ENCODE results near the gene GLIPR2. TPM values are rescaled to one million over a fixed set of nuclear protein-coding genes. Genes with fewer than 3 reads are reported as not detected.

Gene GLIPR2
- polyA plus RNA-seq, 3 donors: 213 to 528 (median 520) TPM

DNA sequence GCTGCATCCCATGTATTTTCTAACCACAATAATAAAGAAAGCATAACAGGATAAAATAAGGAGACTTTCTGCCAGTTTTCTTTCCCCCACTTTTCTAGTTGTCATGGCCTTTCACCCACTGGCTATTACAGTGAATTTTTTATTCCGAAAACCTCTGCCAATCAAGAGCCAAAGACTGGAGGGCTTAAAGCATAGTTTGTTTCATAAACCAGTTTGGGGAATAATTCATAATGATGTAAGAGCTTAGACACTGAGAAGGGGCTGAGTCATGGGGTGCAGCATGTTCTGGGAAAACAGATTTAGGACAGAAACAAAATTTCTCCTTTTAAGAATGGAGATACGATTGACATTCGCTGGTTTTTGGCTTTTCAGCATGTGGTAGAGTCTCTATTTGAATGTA is 4.4 kb upstream of the GLIPR2 start:
- peak in 1 of 3 donors; percentile 33 for DNase-seq
- no peaks in the 10 kb centered on the region for H4K20me1 ChIP-seq (ENCODE audit: insufficient read depth, low read length)
- H3K79me2 ChIP-seq (ENCODE audit: insufficient read depth, low read length): peaks cover 20% of the 10 kb centered on the region
- Mint-ChIP-seq H3K36me3 (no peaks in the 10 kb centered on the region), H3K9me3 (peaks cover 0 to 4% (median 0%) of the 10 kb centered on the region in 7 donors), H3K27me3 (ENCODE audit: low read depth in 3 of 3) (peaks cover 0 to 3% (median 0%) of the 10 kb centered on the region in 3 donors), H3K4me1 (peaks cover 45% of the 10 kb centered on the region), H3K27ac (peak overlapping the region in 1 of 7 donors; percentile 77), H3K4me3 (no peak overlapping the region)
- no peaks in the 10 kb centered on the region for H3K9me3 ChIP-seq (replicated peaks in 1 of 2; ENCODE audit: control insufficient read depth in 1 of 2, insufficient read depth in 1 of 2, low read length in 2 of 2)
- H3K27me3 ChIP-seq (ENCODE audit: control insufficient read depth in 2 of 2, insufficient read depth in 2 of 2, low read length in 2 of 2): no peaks in the 10 kb centered on the region
- H3K36me3 ChIP-seq (replicated peaks in 1 of 2; ENCODE audit: control insufficient read depth in 1 of 2, insufficient read depth in 2 of 2, low read length in 2 of 2): no peaks in the 10 kb centered on the region
- TF ChIP-seq, protein P1, sequence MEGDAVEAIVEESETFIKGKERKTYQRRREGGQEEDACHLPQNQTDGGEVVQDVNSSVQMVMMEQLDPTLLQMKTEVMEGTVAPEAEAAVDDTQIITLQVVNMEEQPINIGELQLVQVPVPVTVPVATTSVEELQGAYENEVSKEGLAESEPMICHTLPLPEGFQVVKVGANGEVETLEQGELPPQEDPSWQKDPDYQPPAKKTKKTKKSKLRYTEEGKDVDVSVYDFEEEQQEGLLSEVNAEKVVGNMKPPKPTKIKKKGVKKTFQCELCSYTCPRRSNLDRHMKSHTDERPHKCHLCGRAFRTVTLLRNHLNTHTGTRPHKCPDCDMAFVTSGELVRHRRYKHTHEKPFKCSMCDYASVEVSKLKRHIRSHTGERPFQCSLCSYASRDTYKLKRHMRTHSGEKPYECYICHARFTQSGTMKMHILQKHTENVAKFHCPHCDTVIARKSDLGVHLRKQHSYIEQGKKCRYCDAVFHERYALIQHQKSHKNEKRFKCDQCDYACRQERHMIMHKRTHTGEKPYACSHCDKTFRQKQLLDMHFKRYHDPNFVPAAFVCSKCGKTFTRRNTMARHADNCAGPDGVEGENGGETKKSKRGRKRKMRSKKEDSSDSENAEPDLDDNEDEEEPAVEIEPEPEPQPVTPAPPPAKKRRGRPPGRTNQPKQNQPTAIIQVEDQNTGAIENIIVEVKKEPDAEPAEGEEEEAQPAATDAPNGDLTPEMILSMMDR (IDR thresholded peaks at IDR 0.05): no peak
- WGBS (ENCODE audit: insufficient coverage): 67% methylated on average over 2 of the region's 3 CpGs
- H3K4me3 ChIP-seq (replicated peaks in 1 of 3; ENCODE audit: low read depth in 2 of 3, low read length in 3 of 3): no peak overlapping the region
- H3K4me2 ChIP-seq (replicated peaks; ENCODE audit: extremely low read depth, low read length, poor library complexity, severe bottlenecking): no peak overlapping the region
- intact Hi-C loops (cut with micrococcal nuclease): no loop called here
- H3K9ac ChIP-seq (ENCODE audit: insufficient read depth, low read length, poor library complexity, severe bottlenecking): no peak overlapping the region
- H2AFZ ChIP-seq (ENCODE audit: insufficient read depth, low read depth, low read length, poor library complexity, severe bottlenecking): no peak overlapping the region
- H3K4me1 ChIP-seq (ENCODE audit: control insufficient read depth in 1 of 2, insufficient read depth in 2 of 2, low read length in 2 of 2): peaks cover 35 to 50% of the 10 kb centered on the region in 2 donors
- no peak overlapping the region for H3K27ac ChIP-seq (ENCODE audit: low read depth in 1 of 2, low read length in 2 of 2)

DNA sequence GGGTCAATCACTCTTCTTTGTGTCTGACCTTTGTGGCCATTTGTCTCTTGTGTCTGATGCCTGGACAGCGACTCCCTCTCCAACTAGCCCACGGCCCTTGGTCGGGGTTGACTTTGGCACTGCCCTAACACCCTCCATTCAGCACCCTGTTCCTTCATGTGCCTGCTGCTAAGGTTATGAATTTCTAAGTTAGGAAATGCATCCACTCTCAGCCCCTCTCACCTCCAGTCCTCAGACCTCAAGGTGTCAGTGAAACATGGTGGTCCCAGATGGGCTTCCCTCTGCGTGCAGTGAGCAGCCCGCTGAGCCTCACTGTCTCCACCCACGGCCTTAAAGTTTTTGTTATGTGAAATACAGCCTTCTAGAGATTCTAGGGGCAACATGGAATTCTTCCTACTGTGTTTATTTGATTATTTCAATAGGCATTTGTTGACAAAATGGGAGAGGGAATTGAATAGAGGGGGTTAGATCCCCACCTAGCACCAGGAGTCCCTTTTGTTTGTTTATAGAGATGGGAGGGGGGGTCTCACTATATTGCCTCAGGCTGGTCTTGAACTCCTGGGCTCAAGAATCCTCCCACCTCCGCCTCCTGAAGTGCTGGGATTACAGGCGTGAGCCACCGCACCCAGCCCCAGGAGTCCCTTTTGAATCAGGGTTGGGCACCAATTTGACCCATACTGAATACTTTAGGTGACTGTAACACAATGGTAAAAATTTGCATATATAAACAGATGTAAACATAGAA is 1.6 kb upstream of the GLIPR2 start:
- TF ChIP-seq, protein P1 (IDR thresholded peaks at IDR 0.05): no peak
- WGBS (ENCODE audit: insufficient coverage): no CpG with 5 or more reads among the region's 9 CpGs
- no peaks in the 10 kb centered on the region for H3K27me3 ChIP-seq (ENCODE audit: control insufficient read depth in 2 of 2, insufficient read depth in 2 of 2, low read length in 2 of 2)
- no peak overlapping the region for H3K9ac ChIP-seq (ENCODE audit: insufficient read depth, low read length, poor library complexity, severe bottlenecking)
- no peak overlapping the region for H3K4me3 ChIP-seq (replicated peaks in 1 of 3; ENCODE audit: low read depth in 2 of 3, low read length in 3 of 3)
- Mint-ChIP-seq H3K27me3 (ENCODE audit: low read depth in 3 of 3) (peaks cover 0 to 3% (median 0%) of the 10 kb centered on the region in 3 donors), H3K4me3 (peak overlapping the region in 1 of 2 donors; percentile 79), H3K4me1 (peaks cover 46% of the 10 kb centered on the region), H3K9me3 (peaks cover 0 to 4% (median 0%) of the 10 kb centered on the region in 7 donors), H3K36me3 (peaks cover 7 to 15% of the 10 kb centered on the region in 2 donors), H3K27ac (peak overlapping the region in 2 of 7 donors; percentile 2 to 87)
- DNase-seq: no peak
- no peaks in the 10 kb centered on the region for H3K36me3 ChIP-seq (replicated peaks in 1 of 2; ENCODE audit: control insufficient read depth in 1 of 2, insufficient read depth in 2 of 2, low read length in 2 of 2)
- intact Hi-C loops (cut with micrococcal nuclease): loop anchor here (5.0 kb wide), 1 partner anchor 33 kb away; no protein-coding TSS in a partner anchor
- no peak overlapping the region for H3K27ac ChIP-seq (ENCODE audit: low read depth in 1 of 2, low read length in 2 of 2)
- no peaks in the 10 kb centered on the region for H3K9me3 ChIP-seq (replicated peaks in 1 of 2; ENCODE audit: control insufficient read depth in 1 of 2, insufficient read depth in 1 of 2, low read length in 2 of 2)
- peaks cover 37 to 50% of the 10 kb centered on the region in 2 donors for H3K4me1 ChIP-seq (ENCODE audit: control insufficient read depth in 1 of 2, insufficient read depth in 2 of 2, low read length in 2 of 2)
- H4K20me1 ChIP-seq (ENCODE audit: insufficient read depth, low read length): peaks cover 15% of the 10 kb centered on the region
- H3K79me2 ChIP-seq (ENCODE audit: insufficient read depth, low read length): peaks cover 44% of the 10 kb centered on the region
- H3K4me2 ChIP-seq (replicated peaks; ENCODE audit: extremely low read depth, low read length, poor library complexity, severe bottlenecking): peak overlapping the region; percentile 94
- H2AFZ ChIP-seq (ENCODE audit: insufficient read depth, low read depth, low read length, poor library complexity, severe bottlenecking): no peak overlapping the region
